Nephron progenitor cell (in vitro differentiated cells): ENCODE measurements around the gene ULK3.

Experiments
- DNase-seq: peaks from one replicate; pipeline ENCODE4 v3.0.0; 2021
- H3K27ac Mint-ChIP-seq: 2 replicates; pipeline ENCODE4 v1.8.0; 2021; ENCODE audit warnings: mild to moderate bottlenecking, moderate library complexity, mixed read lengths
- H3K27me3 Mint-ChIP-seq: 2 replicates; pipeline ENCODE4 v1.8.0; 2021; ENCODE audit warnings: mild to moderate bottlenecking, low read depth, mixed read lengths; ENCODE audit not compliant: poor library complexity
- H3K36me3 Mint-ChIP-seq: 2 replicates; pipeline ENCODE4 v1.8.0; 2021; ENCODE audit warnings: low read depth, mixed read lengths
- H3K4me1 Mint-ChIP-seq: 2 replicates; pipeline ENCODE4 v1.8.0; 2021; ENCODE audit warnings: mixed read lengths
- H3K4me3 Mint-ChIP-seq: 2 replicates; pipeline ENCODE4 v1.8.0; 2021; ENCODE audit warnings: mild to moderate bottlenecking, moderate library complexity, mixed read lengths
- H3K9me3 Mint-ChIP-seq: 2 replicates; pipeline ENCODE4 v1.8.0; 2021; ENCODE audit warnings: mild to moderate bottlenecking, moderate library complexity, mixed read lengths
- TF ChIP-seq, protein P1 (sequence below): fragments of 200-600 bp; sonication (generic); IDR thresholded peaks from 2 replicates; pipeline ENCODE4 v1.5.0; 2021; ENCODE audit warnings: antibody characterized with exemption

ULK3 gene

DNA sequence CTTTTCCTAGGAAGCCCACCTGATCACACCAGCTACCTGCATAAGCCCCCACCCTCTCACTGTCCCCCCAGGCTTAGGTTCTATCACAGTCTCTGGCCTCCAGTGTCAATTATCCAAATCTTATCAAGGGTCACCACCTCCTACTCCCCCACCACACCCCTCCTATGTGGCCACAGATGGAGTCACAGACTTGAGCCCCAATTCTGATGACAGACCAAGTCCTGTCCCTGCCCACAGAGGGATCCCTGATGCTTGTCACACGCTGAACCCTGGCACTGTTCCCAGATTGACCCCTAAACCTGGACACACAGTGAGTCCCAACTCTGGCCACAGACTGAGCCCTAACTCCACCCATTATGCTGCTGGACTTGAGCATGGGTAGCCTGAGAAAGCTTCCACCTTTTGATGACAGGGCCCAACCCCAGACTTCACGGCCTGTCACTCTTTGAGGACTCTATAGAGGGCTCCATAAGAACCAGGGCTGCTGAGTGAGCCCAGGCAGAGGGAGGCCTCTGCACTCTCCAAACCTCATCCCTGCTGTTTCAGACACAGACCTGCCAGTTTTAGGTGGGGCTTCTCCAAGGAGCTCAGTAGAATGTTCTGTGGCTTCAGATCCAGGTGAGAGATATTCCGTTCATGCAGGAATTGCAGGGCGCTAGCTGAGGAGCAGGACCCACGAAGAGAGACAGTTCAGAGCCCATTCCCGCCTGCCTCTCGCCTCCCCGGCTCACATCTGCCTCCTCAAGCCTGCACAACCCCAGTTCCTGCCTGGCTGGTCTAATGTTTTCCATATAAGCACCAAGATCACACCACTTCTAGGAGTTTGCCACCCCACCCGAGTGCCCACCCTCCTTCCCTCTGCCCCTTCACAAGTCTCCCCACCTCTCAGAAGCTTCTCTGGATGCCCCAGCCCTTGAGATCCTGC lies 1.8 kb downstream of the ULK3 start:
- Mint-ChIP-seq H3K27ac (no peak overlapping the region), H3K27me3 (peaks cover 2% of the 10 kb centered on the region), H3K4me1 (peaks cover 54% of the 10 kb centered on the region), H3K4me3 (peak overlapping the region; percentile 90), H3K9me3 (no peaks in the 10 kb centered on the region), H3K36me3 (peaks cover 6% of the 10 kb centered on the region)
- TF ChIP-seq, protein P1, sequence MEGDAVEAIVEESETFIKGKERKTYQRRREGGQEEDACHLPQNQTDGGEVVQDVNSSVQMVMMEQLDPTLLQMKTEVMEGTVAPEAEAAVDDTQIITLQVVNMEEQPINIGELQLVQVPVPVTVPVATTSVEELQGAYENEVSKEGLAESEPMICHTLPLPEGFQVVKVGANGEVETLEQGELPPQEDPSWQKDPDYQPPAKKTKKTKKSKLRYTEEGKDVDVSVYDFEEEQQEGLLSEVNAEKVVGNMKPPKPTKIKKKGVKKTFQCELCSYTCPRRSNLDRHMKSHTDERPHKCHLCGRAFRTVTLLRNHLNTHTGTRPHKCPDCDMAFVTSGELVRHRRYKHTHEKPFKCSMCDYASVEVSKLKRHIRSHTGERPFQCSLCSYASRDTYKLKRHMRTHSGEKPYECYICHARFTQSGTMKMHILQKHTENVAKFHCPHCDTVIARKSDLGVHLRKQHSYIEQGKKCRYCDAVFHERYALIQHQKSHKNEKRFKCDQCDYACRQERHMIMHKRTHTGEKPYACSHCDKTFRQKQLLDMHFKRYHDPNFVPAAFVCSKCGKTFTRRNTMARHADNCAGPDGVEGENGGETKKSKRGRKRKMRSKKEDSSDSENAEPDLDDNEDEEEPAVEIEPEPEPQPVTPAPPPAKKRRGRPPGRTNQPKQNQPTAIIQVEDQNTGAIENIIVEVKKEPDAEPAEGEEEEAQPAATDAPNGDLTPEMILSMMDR: no peak
- DNase-seq: no peak

- H3K27ac Mint-ChIP-seq: no peak overlapping the region
- peaks cover 4% of the 10 kb centered on the region for H3K36me3 Mint-ChIP-seq
- H3K4me3 Mint-ChIP-seq: no peak overlapping the region
- TF ChIP-seq, protein P1: no peak
- H3K9me3 Mint-ChIP-seq: no peaks in the 10 kb centered on the region
- peaks cover 6% of the 10 kb centered on the region for H3K27me3 Mint-ChIP-seq
- no peak for DNase-seq
- peaks cover 57% of the 10 kb centered on the region for H3K4me1 Mint-ChIP-seq
Measured at GRCh38 chr15:74839526-74840395, 3.2 kb downstream of the ULK3 start.

DNA sequence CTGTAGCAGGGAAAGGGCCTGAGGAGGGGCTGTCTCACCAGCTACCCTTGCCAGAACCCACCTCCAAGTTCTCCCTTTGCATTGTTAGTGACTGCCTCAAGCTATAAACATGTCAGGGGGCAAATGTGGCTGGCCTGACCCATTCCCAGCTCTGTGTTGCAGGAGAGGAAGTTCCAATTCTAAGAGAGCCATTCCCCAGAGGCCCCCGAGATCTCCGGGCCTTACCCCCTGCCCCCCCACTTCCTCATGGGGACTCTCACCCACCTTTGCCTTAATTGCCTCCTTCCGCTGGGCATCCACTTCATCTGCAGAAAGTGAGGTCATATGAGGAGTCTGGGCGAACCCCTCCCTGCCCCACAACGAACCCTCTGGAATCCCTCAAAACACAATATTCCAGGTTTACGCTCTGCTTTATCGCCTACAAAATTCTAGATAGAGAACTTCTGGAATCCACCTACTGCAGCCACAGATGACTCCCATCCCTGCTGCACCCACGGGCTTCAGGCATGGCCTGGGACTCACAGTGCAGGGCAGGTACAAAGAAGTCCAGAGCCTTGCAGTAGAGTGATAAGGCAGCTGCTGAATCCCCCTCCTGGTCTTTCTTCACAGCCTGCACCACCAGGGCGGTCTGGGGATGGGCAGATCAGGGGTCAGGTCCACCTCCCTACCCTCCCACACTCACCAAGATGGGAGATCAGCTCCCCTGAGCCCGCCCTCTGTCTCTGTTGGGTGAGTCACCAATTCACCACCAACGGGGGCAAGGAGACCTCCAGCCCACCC lies 4.0 kb downstream of the ULK3 start:
- Mint-ChIP-seq H3K4me3 (no peak overlapping the region), H3K36me3 (no peaks in the 10 kb centered on the region), H3K9me3 (no peaks in the 10 kb centered on the region), H3K4me1 (peaks cover 53% of the 10 kb centered on the region), H3K27me3 (peaks cover 6% of the 10 kb centered on the region), H3K27ac (no peak overlapping the region)
- DNase-seq: no peak
- TF ChIP-seq, protein P1: no peak

DNA sequence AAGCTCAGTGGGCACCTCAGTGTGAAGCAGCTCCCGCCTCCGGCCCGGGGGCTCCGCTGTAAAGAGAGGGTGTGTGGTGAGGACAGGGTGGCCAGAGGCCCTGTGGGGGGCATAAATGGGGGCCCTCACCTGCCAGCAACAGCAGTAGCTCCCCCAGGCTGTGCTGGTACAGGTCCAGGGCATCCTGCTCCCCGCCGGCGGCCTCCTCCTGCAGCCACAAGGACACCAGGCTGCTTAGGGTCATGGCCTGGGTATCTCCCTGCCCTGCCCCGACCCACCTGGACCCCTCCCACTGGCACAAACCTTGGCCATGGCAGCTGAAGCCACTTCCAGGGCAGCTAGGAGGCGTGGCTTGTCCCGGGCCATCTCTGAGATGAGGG lies 4.8 kb downstream of the ULK3 start:
- peaks cover 7% of the 10 kb centered on the region for H3K27me3 Mint-ChIP-seq
- H3K4me1 Mint-ChIP-seq: peaks cover 54% of the 10 kb centered on the region
- no peaks in the 10 kb centered on the region for H3K9me3 Mint-ChIP-seq
- TF ChIP-seq, protein P1: no peak
- no peak for DNase-seq
- H3K27ac Mint-ChIP-seq: no peak overlapping the region
- no peak overlapping the region for H3K4me3 Mint-ChIP-seq
- no peaks in the 10 kb centered on the region for H3K36me3 Mint-ChIP-seq

DNA sequence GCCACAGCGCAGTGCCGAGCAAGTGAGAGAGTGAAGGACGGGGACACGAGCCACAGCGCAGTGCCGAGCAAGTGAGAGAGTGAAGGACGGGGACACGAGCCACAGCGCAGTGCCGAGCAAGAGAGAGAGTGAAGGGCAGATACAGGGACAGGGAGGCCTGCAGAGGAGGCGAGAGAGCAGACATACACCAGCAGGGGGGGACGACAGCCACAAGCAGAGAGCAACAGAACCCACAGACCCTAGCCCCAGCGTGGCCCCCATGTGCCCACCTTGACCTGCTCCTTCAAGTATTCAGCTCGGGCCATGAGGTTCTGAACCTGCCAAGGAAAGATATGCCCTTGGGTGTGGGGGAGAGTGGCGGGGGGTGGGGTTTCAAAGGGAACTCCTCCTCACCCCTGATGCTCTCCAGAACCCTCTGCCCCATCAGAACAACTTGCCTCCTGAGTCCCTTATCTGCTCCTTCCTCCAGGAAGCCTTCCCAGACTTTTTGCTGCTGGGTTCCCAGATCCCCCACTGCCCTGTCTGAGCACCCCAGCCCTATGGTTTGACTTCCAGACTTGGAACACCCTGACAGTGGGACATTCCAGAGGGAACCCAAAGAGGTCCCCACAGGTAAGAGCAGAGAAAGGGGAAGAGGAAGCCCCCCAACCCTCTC lies 5.3 kb downstream of the ULK3 start:
- no peaks in the 10 kb centered on the region for H3K9me3 Mint-ChIP-seq
- H3K36me3 Mint-ChIP-seq: no peaks in the 10 kb centered on the region
- TF ChIP-seq, protein P1: no peak
- H3K4me1 Mint-ChIP-seq: peaks cover 58% of the 10 kb centered on the region
- DNase-seq: no peak
- H3K4me3 Mint-ChIP-seq: no peak overlapping the region
- peaks cover 10% of the 10 kb centered on the region for H3K27me3 Mint-ChIP-seq
- H3K27ac Mint-ChIP-seq: peak overlapping the region; percentile 54
